BE2C (cell line): ENCODE results near the gene ZNF841.
"Not testable (repeated sequence)": the region's sequence is repeated elsewhere in the genome, so short reads cannot be mapped to it uniquely, and the experiment has no call there.

Experiments
- DNase-seq: peaks from one replicate; pipeline ENCODE4 v3.0.0-alpha.2; 2020
- H3K27me3 ChIP-seq: fragments of 250-450 bp; sonication (Bioruptor Pico); 2 replicates; pipeline ENCODE4 v1.5.1; 2020; ENCODE audit warnings: mild to moderate bottlenecking
- H3K36me3 ChIP-seq: fragments of 250-450 bp; sonication (Bioruptor Pico); 2 replicates; pipeline ENCODE4 v1.5.1; 2020; ENCODE audit warnings: mild to moderate bottlenecking
- H3K4me1 ChIP-seq: fragments of 250-450 bp; sonication (Bioruptor Pico); 2 replicates; pipeline ENCODE4 v1.5.1; 2020
- H3K4me3 ChIP-seq: 2 replicates; pipeline ENCODE4 v1.5.1; 2011; ENCODE audit warnings: low read depth, low read length
- H3K9me3 ChIP-seq: fragments of 250-450 bp; sonication (Bioruptor Pico); 2 replicates; pipeline ENCODE4 v1.5.1; 2020
- CTCF ChIP-seq: IDR thresholded peaks from 2 replicates; pipeline ENCODE4 v1.5.1; 2012; ENCODE audit warnings: mild to moderate bottlenecking, low read depth, low read length

The ZNF841 gene

GRCh38 chr19:52048555-52049501 lies 46.7 kb downstream of the ZNF841 start, which contains the start of gene ZNF432:
Gene ZNF432, minus strand, starts transcription at chr19:52048838. Its CDS starts 1,970 bp downstream, at chr19:52046868.
- DNase-seq, result peak; percentile 92
- Histone ChIP-seq H3K36me3 (peaks cover 7% of the 10 kb centered on the region), H3K9me3 (peaks cover 3% of the 10 kb centered on the region; the same call in 1 of the 2 replicates), H3K4me3 (peak within 1 kb of the TSS; percentile 72), H3K27me3 (no peaks in the 10 kb centered on the region), H3K4me1 (no peaks in the 10 kb centered on the region)
- no peak for TF ChIP-seq CTCF

- no peaks in the 10 kb centered on the region for H3K27me3 ChIP-seq
- H3K4me1 ChIP-seq, result no peaks in the 10 kb centered on the region
- TF ChIP-seq CTCF, result no peak
- H3K36me3 ChIP-seq, result peaks cover 53% of the 10 kb centered on the region
- no peak for DNase-seq
- H3K9me3 ChIP-seq, result peaks cover 12% of the 10 kb centered on the region
- no peak overlapping the region for H3K4me3 ChIP-seq
Measured at GRCh38 chr19:52039169-52039568, 56.4 kb downstream of the ZNF841 start.

- DNase-seq, result no peak
- Histone ChIP-seq H3K27me3 (no peaks in the 10 kb centered on the region), H3K36me3 (peaks cover 56% of the 10 kb centered on the region), H3K9me3 (peaks cover 22% of the 10 kb centered on the region), H3K4me1 (no peaks in the 10 kb centered on the region), H3K4me3 (no peak overlapping the region)
- TF ChIP-seq CTCF, result no peak
Measured at GRCh38 chr19:52034051-52034728, 61.4 kb downstream of the ZNF841 start.

GRCh38 chr19:52028780-52029123 lies 66.8 kb downstream of the ZNF841 start:
- TF ChIP-seq CTCF, result no peak
- no peaks in the 10 kb centered on the region for H3K27me3 ChIP-seq
- H3K4me3 ChIP-seq, result peak overlapping the region; percentile 86
- no peak for DNase-seq
- peaks cover 10% of the 10 kb centered on the region for H3K9me3 ChIP-seq
- H3K36me3 ChIP-seq, result peaks cover 38% of the 10 kb centered on the region
- no peaks in the 10 kb centered on the region for H3K4me1 ChIP-seq

- peak; percentile 87 for DNase-seq
- Histone ChIP-seq H3K4me1 (no peaks in the 10 kb centered on the region), H3K36me3 (peaks cover 38% of the 10 kb centered on the region), H3K4me3 (peak within 1 kb of the TSS; percentile 86), H3K27me3 (no peaks in the 10 kb centered on the region), H3K9me3 (peaks cover 5% of the 10 kb centered on the region; the same call in 1 of the 2 replicates)
- no peak for TF ChIP-seq CTCF
Measured at GRCh38 chr19:52028027-52028779, 67.4 kb downstream of the ZNF841 start, which contains the start of gene ZNF614. Gene ZNF614, minus strand, starts transcription at chr19:52028379. Its CDS starts 2,634 bp downstream, at chr19:52025745.

GRCh38 chr19:52026255-52026990 lies 69.1 kb downstream of the ZNF841 start:
- peaks cover 45% of the 10 kb centered on the region for H3K36me3 ChIP-seq
- not testable (repeated sequence) for DNase-seq, H3K9me3 ChIP-seq

GRCh38 chr19:52024478-52024877 lies 71.1 kb downstream of the ZNF841 start:
- not testable (repeated sequence) for H3K4me3 ChIP-seq, DNase-seq, H3K9me3 ChIP-seq, H3K4me1 ChIP-seq, H3K27me3 ChIP-seq
- H3K36me3 ChIP-seq, result peaks cover 64% of the 10 kb centered on the region

More at GRCh38 chr19:52026255-52026990, 69.1 kb downstream of the ZNF841 start:
- not testable (repeated sequence) for H3K4me1 ChIP-seq, H3K27me3 ChIP-seq, H3K4me3 ChIP-seq
